ENCODE measurements around the gene RPS6KC1. TPM values are rescaled to one million over a fixed set of nuclear protein-coding genes. Genes with fewer than 3 reads are reported as not detected.

RPS6KC1 gene
- total and polyA plus RNA-seq, 9 of the 15 experiments (the other 6 are each of a cell fraction or from before 2014, with no cell fraction given), result 4.3 to 34.6 (median 20.9) TPM

DNA sequence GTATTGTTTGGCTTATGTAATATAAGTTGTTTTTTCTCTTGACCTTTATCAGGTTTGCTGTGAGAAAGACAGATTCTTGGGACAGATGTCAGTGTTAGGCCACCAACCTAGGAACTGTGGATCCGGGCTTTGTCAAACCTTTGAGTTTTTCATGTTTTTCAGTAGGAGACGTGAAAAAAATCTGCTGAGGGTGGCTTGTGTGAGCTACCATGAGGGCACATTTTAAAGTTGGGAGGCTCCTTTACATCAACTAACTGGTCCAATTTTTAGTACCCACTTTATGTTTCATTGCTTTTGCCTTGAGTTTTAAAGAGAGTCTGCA is 801 bp downstream of the RPS6KC1 start (continued):
- TF ChIP-seq STAT5B (CRISPR knock-in tag; IDR thresholded peaks at IDR 0.05) (no peak), CC2D1A (IDR thresholded peaks at IDR 0.05) (0 out of 2 replicates have a peak, but pooled peaks have one; percentile 14), ZNF57 (CRISPR knock-in tag; IDR thresholded peaks at IDR 0.05) (no peak), HMG20A (CRISPR knock-in tag; conservative IDR thresholded peaks at IDR 0.05) (0 out of 2 replicates have a peak, but pooled peaks have one; percentile 19), ZNF696 (CRISPR knock-in tag; conservative IDR thresholded peaks at IDR 0.05) (no peak), ZNF384 (IDR thresholded peaks at IDR 0.05; ENCODE audit: low read depth, low read length) (0 out of 2 replicates have a peak, but pooled peaks have one; percentile 2), HMGN3 (IDR thresholded peaks at IDR 0.05; ENCODE audit: borderline replicate concordance, extremely low read depth, insufficient read length, low read depth, low read length) (no peak), ZNF140 (CRISPR knock-in tag; IDR thresholded peaks at IDR 0.05) (no peak), ZNF766 (CRISPR knock-in tag; conservative IDR thresholded peaks at IDR 0.05) (peak; percentile 50), NR1H2 (CRISPR knock-in tag; IDR thresholded peaks at IDR 0.05) (no peak), RBFOX2 (IDR thresholded peaks at IDR 0.05; ENCODE audit: low read depth, low read length) (no peak), GATAD2B (IDR thresholded peaks at IDR 0.05; ENCODE audit: borderline replicate concordance) (peak; percentile 38; the same call in 1 of the 2 replicates), FOSL1 (tag; conservative IDR thresholded peaks at IDR 0.05) (peak; percentile 54; the same call in 1 of the 2 replicates), SMARCA5 (IDR thresholded peaks at IDR 0.05) (0 out of 2 replicates have a peak, but pooled peaks have one; percentile 8), SMARCC2 (IDR thresholded peaks at IDR 0.05; ENCODE audit: low read depth) (peak; percentile 87; the same call in 1 of the 2 replicates), POLR2H (tag; IDR thresholded peaks at IDR 0.05; ENCODE audit: low read depth) (no peak)
- TF ChIP-seq, protein P1, sequence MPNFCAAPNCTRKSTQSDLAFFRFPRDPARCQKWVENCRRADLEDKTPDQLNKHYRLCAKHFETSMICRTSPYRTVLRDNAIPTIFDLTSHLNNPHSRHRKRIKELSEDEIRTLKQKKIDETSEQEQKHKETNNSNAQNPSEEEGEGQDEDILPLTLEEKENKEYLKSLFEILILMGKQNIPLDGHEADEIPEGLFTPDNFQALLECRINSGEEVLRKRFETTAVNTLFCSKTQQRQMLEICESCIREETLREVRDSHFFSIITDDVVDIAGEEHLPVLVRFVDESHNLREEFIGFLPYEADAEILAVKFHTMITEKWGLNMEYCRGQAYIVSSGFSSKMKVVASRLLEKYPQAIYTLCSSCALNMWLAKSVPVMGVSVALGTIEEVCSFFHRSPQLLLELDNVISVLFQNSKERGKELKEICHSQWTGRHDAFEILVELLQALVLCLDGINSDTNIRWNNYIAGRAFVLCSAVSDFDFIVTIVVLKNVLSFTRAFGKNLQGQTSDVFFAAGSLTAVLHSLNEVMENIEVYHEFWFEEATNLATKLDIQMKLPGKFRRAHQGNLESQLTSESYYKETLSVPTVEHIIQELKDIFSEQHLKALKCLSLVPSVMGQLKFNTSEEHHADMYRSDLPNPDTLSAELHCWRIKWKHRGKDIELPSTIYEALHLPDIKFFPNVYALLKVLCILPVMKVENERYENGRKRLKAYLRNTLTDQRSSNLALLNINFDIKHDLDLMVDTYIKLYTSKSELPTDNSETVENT (CRISPR knock-in tag; IDR thresholded peaks at IDR 0.05), result no peak
- TF ChIP-seq, protein P2, sequence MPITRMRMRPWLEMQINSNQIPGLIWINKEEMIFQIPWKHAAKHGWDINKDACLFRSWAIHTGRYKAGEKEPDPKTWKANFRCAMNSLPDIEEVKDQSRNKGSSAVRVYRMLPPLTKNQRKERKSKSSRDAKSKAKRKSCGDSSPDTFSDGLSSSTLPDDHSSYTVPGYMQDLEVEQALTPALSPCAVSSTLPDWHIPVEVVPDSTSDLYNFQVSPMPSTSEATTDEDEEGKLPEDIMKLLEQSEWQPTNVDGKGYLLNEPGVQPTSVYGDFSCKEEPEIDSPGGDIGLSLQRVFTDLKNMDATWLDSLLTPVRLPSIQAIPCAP (CRISPR knock-in tag; IDR thresholded peaks at IDR 0.05; ENCODE audit: borderline replicate concordance), result no peak
- TF ChIP-seq, protein P3, sequence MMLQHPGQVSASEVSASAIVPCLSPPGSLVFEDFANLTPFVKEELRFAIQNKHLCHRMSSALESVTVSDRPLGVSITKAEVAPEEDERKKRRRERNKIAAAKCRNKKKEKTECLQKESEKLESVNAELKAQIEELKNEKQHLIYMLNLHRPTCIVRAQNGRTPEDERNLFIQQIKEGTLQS (IDR thresholded peaks at IDR 0.05), result peak; percentile 6; the same call in 1 of the 2 replicates
- TF ChIP-seq, protein P3 (CRISPR knock-in tag; conservative IDR thresholded peaks at IDR 0.05), result no peak

Data from K562 (cell line).